Activated T-cell treated with anti-CD3 and anti-CD28 coated beads, Interleukin-2, amount 50 U/mL, for 4 hours (primary cell): ENCODE data around the gene ADAMTS14. TPM values are rescaled to one million over a fixed set of nuclear protein-coding genes. Genes with fewer than 3 reads are reported as not detected.
"Not testable (repeated sequence)": the region's sequence is repeated elsewhere in the genome, so short reads cannot be mapped to it uniquely, and the experiment has no call there.

ENCODE experiments used
- ATAC-seq, 2 donors: fragments of 200-7000 bp; cut with Tn5 transposase; one replicate each; pipeline ENCODE4 v1.10.0; 2021
- DNase-seq: peaks from one replicate; pipeline ENCODE4 v3.0.0-alpha.2; 2020
- H3K27me3 Mint-ChIP-seq: one replicate; pipeline ENCODE4 v1.8.0; 2021; ENCODE audit warnings: low read depth, mixed read lengths
- H3K36me3 Mint-ChIP-seq: one replicate; pipeline ENCODE4 v1.8.0; 2022; ENCODE audit warnings: mixed read lengths; ENCODE audit not compliant: insufficient read depth
- H3K4me1 Mint-ChIP-seq: one replicate; pipeline ENCODE4 v1.8.0; 2021; ENCODE audit warnings: low read depth, mixed read lengths
- H3K4me3 Mint-ChIP-seq: one replicate; pipeline ENCODE4 v1.8.0; 2021; ENCODE audit warnings: mild to moderate bottlenecking, moderate library complexity, mixed read lengths
- H3K9me3 Mint-ChIP-seq: one replicate; pipeline ENCODE4 v1.8.0; 2021; ENCODE audit warnings: mixed read lengths
- total RNA-seq, 3 donors: library from RNA; stranded (reverse); gene quantifications; one replicate each; pipeline ENCODE4 v1.2.1, GENCODE V29; 2021

The ADAMTS14 gene
- total RNA-seq, 3 donors from 2014 or later: 0.08 to 0.15 (median 0.14) TPM

DNA sequence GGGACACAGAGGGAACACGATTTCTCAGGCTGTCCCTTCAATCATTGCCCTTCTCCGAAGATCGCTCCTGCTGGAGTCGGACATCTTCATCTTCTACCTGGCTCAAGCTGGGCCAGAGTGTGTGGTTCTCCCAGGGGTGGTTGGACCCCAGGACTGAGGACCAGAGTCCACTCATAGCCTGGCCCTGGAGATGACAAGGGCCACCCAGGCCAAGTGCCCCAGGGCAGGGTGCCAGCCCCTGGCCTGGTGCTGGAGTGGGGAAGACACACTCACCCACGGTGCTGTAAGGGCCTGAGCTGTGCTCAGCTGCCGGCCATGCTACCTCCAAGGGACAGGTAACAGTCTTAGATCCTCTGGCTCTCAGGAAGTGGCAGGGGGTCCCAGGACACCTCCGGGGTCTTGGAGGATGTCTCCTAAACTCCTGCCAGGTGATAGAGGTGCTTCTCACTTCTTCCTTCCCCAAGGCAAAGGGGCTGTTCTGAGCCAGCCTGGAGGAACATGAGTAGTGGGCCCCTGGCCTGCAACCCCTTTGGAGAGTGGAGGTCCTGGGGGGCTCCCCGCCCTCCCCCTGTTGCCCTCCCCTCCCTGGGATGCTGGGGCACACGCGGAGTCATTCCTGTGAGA, 89.5 kb downstream of the ADAMTS14 start:
- H3K27me3 Mint-ChIP-seq: peaks cover 2% of the 10 kb centered on the region
- no peaks in the 10 kb centered on the region for H3K36me3 Mint-ChIP-seq
- DNase-seq: no peak
- H3K9me3 Mint-ChIP-seq: no peaks in the 10 kb centered on the region
- ATAC-seq: no peak
- peaks cover 6% of the 10 kb centered on the region for H3K4me1 Mint-ChIP-seq
- no peak overlapping the region for H3K4me3 Mint-ChIP-seq

DNA sequence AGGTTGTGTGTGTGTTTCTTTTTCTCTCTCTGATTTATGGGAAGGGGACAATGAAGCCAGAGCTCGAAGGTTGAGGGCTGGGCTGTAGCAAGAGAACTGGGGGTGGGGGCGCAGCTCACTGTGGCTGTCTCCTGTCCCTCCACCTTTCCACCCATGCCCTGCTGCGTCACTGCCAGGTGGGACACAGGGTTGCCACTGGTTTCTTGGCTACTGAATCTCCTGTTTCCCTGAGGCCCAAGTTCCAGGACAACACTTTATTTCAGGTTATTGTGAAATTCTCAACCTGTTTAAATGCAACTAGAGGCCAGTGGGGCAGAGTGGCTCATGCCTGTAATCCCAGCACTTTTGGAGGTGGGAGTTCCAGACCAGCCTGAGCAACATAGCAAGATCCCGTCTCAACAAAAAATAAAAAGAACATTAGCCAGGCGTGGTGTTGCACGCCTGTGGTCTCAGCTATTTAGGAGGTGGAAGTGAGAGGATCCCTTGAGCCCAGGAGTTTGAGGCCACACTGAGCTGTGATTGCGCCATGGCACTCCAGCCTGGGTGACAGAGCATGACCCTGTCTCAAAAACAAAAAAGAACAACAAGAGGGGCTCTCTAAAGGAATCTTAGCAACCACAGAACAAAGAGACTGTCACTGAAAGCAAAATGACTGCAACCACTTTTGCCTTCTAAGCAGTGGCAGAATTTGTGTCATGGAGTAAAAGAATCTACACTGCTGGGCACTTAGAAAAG, 90.3 kb downstream of the ADAMTS14 start:
- Mint-ChIP-seq H3K9me3 (no peaks in the 10 kb centered on the region), H3K27me3 (peaks cover 2% of the 10 kb centered on the region), H3K36me3 (no peaks in the 10 kb centered on the region), H3K4me1 (peaks cover 6% of the 10 kb centered on the region), H3K4me3 (no peak overlapping the region)
- ATAC-seq (no peak), DNase-seq (no peak)

DNA sequence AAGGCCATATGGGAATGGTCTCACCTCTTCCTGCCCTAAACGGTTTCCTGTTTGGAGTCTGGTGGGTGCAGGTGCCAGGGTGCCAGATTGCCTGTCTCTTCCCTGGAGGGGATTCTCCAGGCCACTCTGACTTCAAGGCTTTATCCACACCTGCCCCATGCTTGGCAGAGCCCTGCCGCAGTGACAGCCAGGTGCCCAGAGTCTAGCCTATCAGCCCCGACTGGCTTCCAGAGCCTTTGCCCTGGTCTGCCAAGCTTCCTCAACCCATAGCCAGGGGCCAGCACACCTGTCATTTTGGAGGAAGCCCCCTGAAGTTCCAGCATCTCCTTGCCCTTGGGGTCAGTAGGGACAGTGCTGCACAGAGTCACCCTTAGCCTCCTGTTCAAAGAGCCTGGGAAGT, 91.3 kb downstream of the ADAMTS14 start:
- Mint-ChIP-seq H3K27me3 (peaks cover 2% of the 10 kb centered on the region), H3K9me3 (no peaks in the 10 kb centered on the region), H3K4me3 (no peak overlapping the region), H3K36me3 (no peaks in the 10 kb centered on the region), H3K4me1 (peaks cover 5% of the 10 kb centered on the region)
- DNase-seq (no peak), ATAC-seq (no peak)

DNA sequence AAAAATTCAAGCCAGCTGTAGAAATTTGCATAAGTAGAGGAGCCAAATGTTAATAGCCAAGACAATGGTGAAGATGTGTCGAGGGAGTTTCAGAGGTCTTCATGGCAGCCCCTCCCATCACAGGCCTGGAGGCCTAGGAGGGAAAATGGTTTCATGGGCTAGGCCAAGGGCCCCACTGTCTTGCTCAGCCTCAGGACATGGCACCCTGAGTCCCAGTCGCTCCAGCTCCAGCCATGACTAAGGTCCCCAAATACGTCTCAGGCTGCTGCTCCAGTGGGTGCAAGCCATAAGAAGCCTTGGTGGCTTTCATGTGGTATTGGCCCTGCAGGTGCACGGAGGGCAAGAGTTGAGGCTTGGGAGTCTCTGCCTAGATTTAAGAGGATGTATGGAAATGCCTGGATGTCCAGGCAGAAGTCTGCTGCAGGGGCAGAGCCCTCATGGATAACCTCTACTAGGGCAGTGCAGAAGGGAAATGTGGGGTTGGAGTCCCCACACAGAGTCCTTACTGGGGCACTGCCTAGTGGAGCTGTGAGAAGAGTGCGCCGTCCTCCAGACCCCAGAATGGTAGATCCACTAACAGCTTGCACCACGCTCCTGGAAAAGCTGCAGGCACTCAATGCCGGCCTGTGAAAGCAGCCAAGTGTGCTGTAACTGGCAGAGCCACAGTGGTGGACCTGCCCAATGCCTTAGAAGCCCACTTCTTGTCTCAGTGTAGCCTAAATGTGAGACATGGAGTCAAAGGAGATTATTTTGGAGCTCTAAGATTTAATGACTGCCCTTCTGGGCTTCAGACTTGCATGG, 93.7 kb downstream of the ADAMTS14 start:
- DNase-seq (no peak), ATAC-seq (no peak)
- no peaks in the 10 kb centered on the region for H3K36me3 Mint-ChIP-seq
- H3K4me3 Mint-ChIP-seq: no peak overlapping the region
- H3K9me3 Mint-ChIP-seq: no peaks in the 10 kb centered on the region
- H3K4me1 Mint-ChIP-seq: no peaks in the 10 kb centered on the region
- no peaks in the 10 kb centered on the region for H3K27me3 Mint-ChIP-seq

DNA sequence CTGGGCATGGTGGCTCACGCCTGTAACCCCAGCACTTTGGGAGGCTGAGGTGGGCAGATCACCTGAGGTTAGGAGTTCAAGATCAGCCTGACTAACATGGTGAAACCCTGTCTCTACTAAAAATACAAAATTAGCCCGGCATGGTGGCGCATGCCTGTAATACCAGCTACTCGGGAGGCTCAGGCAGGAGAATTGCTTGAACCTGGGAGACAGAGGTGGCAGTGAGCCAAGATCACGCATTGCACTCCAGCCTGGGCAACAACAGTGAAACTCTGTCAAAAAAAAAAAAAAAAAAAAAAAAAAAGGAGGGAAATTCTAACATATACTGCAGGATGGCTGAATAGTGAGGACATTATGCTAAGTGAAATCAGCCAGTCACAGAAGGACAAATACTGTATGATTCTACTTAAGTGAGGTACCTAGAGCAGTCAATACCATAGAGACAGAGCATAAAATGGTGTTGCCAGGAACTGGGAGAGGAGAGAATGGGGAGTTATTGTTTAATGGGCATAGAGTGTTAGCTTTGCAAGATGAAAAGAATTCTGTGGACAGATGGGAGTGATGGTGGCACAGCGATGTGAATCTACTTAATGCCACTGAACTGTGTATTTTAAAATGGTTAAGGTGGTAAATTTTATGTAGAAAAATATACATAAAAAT, 95.8 kb downstream of the ADAMTS14 start:
- H3K9me3 Mint-ChIP-seq, ATAC-seq, H3K4me1 Mint-ChIP-seq, H3K27me3 Mint-ChIP-seq, H3K36me3 Mint-ChIP-seq, DNase-seq, H3K4me3 Mint-ChIP-seq: not testable (repeated sequence)

DNA sequence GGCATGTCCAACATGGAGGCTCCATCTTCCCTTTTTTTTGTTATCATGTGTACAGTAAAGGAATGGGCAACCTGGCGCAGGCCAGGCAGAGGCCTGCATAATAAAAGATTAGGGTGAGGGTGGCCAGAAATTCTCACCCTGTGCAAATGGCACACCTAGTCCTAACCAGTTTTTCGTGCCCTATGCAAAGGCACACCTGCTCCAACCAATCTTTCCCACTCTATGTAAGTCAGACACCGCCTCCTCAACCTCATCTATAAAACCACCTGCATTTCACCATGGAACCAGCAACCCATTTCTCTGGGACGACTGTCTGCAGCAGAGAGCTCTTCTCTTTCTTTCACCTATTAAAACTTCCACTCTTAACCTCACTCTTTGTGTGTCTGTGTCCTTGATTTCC, 96.8 kb downstream of the ADAMTS14 start:
- H3K4me3 Mint-ChIP-seq: no peak overlapping the region
- DNase-seq: no peak
- no peaks in the 10 kb centered on the region for H3K27me3 Mint-ChIP-seq

DNA sequence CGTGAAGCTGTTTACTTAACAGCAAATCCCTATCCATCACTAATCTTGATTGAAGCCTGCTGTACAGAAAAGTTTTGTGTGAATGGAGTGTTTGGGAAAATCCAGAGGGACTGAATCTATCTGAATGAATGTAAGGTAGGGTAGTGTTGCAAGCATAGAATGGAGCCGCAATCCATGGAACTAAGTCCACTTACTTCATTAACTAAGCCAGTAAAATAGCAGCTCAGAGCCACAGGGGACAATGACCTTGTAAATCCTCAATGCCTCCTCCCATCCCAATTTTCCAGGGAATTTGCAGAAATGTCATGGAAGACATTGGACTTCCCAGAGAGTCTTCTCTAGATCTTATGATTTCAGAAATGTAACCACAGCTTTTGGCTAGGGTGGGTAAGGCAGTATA, 97.7 kb downstream of the ADAMTS14 start:
- H3K36me3 Mint-ChIP-seq: no peaks in the 10 kb centered on the region
- ATAC-seq: no peak
- no peak overlapping the region for H3K4me3 Mint-ChIP-seq
- H3K27me3 Mint-ChIP-seq: peaks cover 1% of the 10 kb centered on the region
- DNase-seq: no peak
- H3K4me1 Mint-ChIP-seq: no peaks in the 10 kb centered on the region
- no peaks in the 10 kb centered on the region for H3K9me3 Mint-ChIP-seq

More for the DNA sequence above, 96.8 kb downstream of the ADAMTS14 start:
- H3K9me3 Mint-ChIP-seq: no peaks in the 10 kb centered on the region
- H3K4me1 Mint-ChIP-seq: no peaks in the 10 kb centered on the region
- ATAC-seq: no peak
- no peaks in the 10 kb centered on the region for H3K36me3 Mint-ChIP-seq

DNA sequence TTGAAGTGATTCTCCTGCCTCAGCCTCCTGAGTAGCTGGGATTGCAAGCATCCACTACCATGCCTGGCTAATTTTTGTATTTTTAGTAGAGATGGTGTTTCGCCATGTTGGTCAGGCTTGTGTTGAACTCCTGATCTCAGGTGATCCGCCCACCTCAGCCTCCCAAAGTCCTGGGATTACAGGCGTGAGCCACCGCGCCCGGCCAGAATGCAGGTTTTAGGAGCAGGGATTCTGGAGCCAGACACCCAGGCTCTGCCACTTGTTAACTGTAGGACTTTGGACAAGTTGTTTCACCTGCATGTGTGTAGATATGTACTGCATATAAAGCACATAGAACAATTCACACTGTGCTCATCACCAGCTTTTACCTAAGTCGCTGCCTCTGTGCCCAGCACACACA, 98.2 kb downstream of the ADAMTS14 start:
- not testable (repeated sequence) for H3K4me3 Mint-ChIP-seq, H3K36me3 Mint-ChIP-seq, H3K27me3 Mint-ChIP-seq, ATAC-seq, DNase-seq, H3K4me1 Mint-ChIP-seq, H3K9me3 Mint-ChIP-seq

DNA sequence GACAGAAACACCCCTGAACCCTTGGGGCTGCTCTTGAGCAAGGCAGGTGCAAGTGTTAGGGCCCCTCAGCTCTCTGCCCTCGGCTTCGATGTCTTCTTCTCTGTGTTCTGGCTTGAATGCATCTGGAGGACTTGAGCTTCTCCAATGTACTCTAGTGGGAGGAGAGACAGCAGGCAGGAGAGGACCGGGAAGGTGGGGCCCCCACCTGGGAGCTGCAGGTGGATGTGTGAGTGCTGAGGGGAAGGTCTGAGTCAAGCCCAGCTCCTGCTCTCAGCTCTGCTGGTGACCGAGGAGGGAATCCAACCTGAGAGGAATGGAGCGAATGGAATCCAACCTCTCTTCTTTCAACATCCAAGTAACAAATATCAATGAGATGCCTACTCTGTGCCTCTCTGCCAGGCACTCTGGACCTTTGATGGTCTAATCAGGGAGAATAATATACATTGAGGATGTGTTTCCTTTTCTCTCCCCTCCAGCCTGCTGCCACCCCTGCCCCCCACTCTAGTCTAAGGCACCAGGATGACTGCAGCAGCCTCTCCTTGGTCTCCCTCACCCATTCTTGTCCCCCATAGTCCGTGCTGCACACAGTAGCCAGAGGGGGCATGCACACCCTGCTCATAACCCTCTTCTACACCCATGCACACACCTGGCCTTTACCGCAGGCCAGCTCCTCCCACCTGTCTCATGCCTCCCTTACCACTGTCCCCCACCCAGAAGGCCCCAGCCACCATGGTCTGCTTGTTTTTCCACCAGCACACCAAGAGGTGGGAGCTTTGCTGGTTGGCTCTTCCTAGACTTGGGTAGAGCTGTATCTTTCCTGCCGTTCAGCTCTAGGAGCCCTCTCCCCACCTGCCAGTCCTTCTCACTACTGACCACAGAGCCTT, 99.2 kb downstream of the ADAMTS14 start:
- H3K4me3 Mint-ChIP-seq: no peak overlapping the region
- H3K9me3 Mint-ChIP-seq: no peaks in the 10 kb centered on the region
- H3K4me1 Mint-ChIP-seq: no peaks in the 10 kb centered on the region
- H3K27me3 Mint-ChIP-seq: peaks cover 1% of the 10 kb centered on the region
- DNase-seq (no peak), ATAC-seq (no peak)
- H3K36me3 Mint-ChIP-seq: no peaks in the 10 kb centered on the region

DNA sequence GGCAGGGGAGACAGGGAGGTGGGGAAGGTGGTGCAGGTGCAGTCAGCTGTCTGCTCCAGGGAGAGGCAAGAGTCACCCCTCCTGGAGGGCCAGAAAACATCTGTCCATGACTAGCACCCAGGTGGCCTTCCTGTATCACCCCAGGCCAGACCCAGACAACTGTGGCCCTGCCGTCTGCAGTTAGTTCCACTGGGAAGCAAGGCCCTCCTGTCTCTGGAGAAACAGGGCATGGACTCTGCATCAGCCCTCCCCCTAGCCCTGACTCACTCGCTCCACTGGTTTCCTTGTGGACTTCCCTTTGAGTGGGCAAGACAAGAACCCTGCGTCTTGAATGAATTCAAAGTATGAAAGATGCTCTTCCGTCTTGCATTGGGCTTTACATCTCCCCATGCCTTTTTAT, 100.3 kb downstream of the ADAMTS14 start:
- ATAC-seq (no peak), DNase-seq (no peak)
- Mint-ChIP-seq H3K9me3 (no peaks in the 10 kb centered on the region), H3K36me3 (no peaks in the 10 kb centered on the region), H3K27me3 (peaks cover 1% of the 10 kb centered on the region), H3K4me3 (no peak overlapping the region), H3K4me1 (no peaks in the 10 kb centered on the region)

DNA sequence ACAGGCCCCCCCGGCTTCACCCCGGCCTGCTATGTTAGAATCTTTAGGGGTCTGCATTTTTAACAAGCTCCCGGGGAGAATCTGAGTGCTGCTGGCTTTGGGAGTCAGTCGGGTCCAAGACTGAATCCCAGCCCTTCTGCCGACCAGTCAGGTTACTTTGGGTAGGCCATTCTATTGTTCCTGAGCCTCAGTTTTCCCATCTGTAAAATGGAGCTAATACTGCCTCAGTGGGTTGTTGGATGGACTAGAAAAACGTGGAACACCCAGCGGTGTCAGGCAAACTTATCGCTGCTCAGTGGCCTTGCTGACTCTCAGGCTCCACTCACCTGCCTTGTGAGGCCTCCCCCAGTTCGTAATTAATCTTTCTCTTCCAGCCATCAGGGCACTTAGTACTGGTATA, 101.2 kb downstream of the ADAMTS14 start:
- Mint-ChIP-seq H3K4me1 (no peaks in the 10 kb centered on the region), H3K36me3 (no peaks in the 10 kb centered on the region), H3K27me3 (peaks cover 1% of the 10 kb centered on the region), H3K9me3 (no peaks in the 10 kb centered on the region), H3K4me3 (no peak overlapping the region)
- DNase-seq: no peak
- ATAC-seq: no peak

DNA sequence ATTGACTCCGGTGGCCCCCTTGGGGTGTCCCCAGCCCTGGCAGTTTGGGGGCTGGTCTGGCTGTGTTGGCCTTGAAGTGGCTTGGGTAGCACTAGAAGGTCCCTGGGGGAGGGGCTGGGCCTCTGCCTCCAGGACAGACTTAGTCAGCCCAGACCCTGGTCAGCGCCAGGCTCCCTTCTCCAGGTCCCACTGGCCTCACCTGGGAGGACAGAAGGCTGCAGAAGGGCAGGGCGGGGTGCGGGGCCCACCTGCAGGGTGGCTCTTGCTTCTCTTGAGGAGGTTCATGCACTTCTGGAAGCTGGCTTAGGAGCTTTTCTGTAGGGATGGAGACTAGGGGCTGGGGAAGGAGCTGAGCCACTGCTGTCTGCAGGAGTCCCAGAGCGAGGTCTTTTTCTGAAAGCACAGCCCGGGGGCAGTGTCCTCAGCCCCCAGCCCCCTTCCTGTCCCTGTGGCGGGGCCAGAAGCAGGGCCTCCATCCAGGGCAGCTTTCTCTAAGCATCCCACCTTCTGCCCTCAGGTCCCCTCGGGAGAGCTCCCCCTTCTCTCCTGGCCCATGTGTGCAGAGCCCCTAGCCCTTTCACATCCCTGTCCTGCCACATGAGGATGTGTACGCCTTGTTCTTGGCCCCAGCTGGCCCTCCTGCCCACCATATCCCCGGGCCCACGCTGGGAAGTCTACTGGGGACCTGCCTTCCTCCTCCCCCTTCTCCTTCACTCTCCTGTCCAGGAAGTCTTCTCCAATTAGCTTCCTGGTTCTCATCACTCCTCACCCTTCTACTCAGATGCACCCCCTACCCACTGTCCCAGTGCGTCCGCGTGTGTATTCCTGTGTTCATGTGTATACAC, 101.9 kb downstream of the ADAMTS14 start:
- Mint-ChIP-seq H3K4me3 (no peak overlapping the region), H3K36me3 (no peaks in the 10 kb centered on the region), H3K27me3 (peaks cover 1% of the 10 kb centered on the region), H3K4me1 (no peaks in the 10 kb centered on the region), H3K9me3 (no peaks in the 10 kb centered on the region)
- no peak for ATAC-seq
- no peak for DNase-seq
